Psoas muscle (tissue), 8 donors: ENCODE results near the gene RAI1. TPM values are rescaled to one million over a fixed set of nuclear protein-coding genes. Genes with fewer than 3 reads are reported as not detected.
"Not testable (repeated sequence)": the region's sequence is repeated elsewhere in the genome, so short reads cannot be mapped to it uniquely, and the experiment has no call there.

Experiments used
- ATAC-seq, 4 donors: fragments of 200-7000 bp; cut with Tn5 transposase; one replicate each; pipeline ENCODE4 v1.9.1; 2020; ENCODE audit warnings: moderate library complexity in 3 of 4, mild to moderate bottlenecking in 2 of 4
- DNase-seq, 2 donors: peaks; one replicate each; pipeline ENCODE4 v3.0.0-alpha.2; 2020
- H3K27ac ChIP-seq: fragments of 200-600 bp; one replicate; pipeline ENCODE4 v1.8.0; 2022
- H3K27me3 ChIP-seq, 3 donors: fragments of 200-600 bp in 1 of 3; one replicate each; pipeline versions ENCODE4 v1.6.1 to v1.8.0; 2013 to 2022; ENCODE audit warnings: low read length in 2 of 3, mild to moderate bottlenecking in 2 of 3, moderate library complexity in 1 of 3; ENCODE audit not compliant: insufficient read depth in 3 of 3
- H3K36me3 ChIP-seq, 2 donors: fragments of 200-600 bp in 1 of 2; one replicate each; pipeline versions ENCODE4 v1.6.1 to v1.8.0; 2013 to 2022; ENCODE audit warnings: low read depth in 1 of 2, mild to moderate bottlenecking in 1 of 2, moderate library complexity in 1 of 2; ENCODE audit not compliant: insufficient read depth in 1 of 2
- H3K4me1 ChIP-seq: fragments of 200-600 bp; one replicate; pipeline ENCODE4 v1.8.0; 2022
- H3K4me3 ChIP-seq: fragments of 200-600 bp; one replicate; pipeline ENCODE4 v1.8.0; 2022; ENCODE audit warnings: mild to moderate bottlenecking
- H3K9me3 ChIP-seq: fragments of 200-600 bp; one replicate; pipeline ENCODE4 v1.8.0; 2022
- CTCF ChIP-seq: fragments of 200-600 bp; IDR thresholded peaks from one replicate; pipeline ENCODE4 v1.8.0; 2022; ENCODE audit warnings: antibody characterized with exemption
- WGBS, 3 donors: extraction: QIAGEN DNeasy Blood & Tissue Kit; methylation state at CpG; one replicate each; pipeline versions ENCODE4 v1.1.6 to v1.1.7; 2013; 5-methylcytosine and 5-hydroxymethylcytosine counted together
- intact Hi-C, 2 donors: fragments of 100-400 bp; cut with DNase I; formaldehyde crosslinking; loops; one replicate each; pipeline versions ENCODE4 v1.11.0 to v1.14.2; 2022
- polyA plus RNA-seq, 3 donors: library from polyadenylated mRNA; stranded (reverse); fragments of 200-250 nt; gene quantifications; one replicate each; pipeline ENCODE4 v1.2.3, GENCODE V29; 2013
- total RNA-seq, 4 donors: library from RNA; stranded (reverse); fragmentation: NEBNext Ultra II Directional in 2 of 4; extraction: Animal tissue kit (Norgen Biotek cat#: 25700) in 2 of 4; gene quantifications; one replicate each; pipeline versions ENCODE4 v1.2.1 to v1.2.4, GENCODE V29; 2021 to 2023
- donor health status: healthy with polysubstance abuse.
- donor health status: DM: no; HTN: no; CAD: no; lungs with moderate emphysema.
- donor health status: Bipolar disorder and iron deficiency.
- donor health status: healthy.
- donor health status: DM: yes; HTN: yes; CAD: no.
- donor health status: DM: no; HTN: no; CAD: no.
- donor health status: DM: no; HTN: no; CAD: no.
- donor health status: DM: yes; HTN: yes; CAD: no.

RAI1 gene
- total and polyA plus RNA-seq, 7 donors = 4.0 to 9.0 (median 7.1) TPM

GRCh38 chr17:17806035-17806434, 124.8 kb downstream of the RAI1 start:
- 71 to 96% (median 76%) methylated on average over 4 of the region's 4 CpGs for WGBS, 3 donors
- ATAC-seq (no peak), DNase-seq (no peak)
- H3K27ac ChIP-seq = no peak overlapping the region
- H3K36me3 ChIP-seq = peaks cover 0 to 14% of the 10 kb centered on the region in 2 donors
- TF ChIP-seq CTCF = no peak
- no peaks in the 10 kb centered on the region for H3K27me3 ChIP-seq
- H3K4me1 ChIP-seq = peaks cover 6% of the 10 kb centered on the region
- H3K4me3 ChIP-seq = no peak overlapping the region
- intact Hi-C loops = no loop called here
- no peaks in the 10 kb centered on the region for H3K9me3 ChIP-seq

- 66 to 77% (median 68%) methylated on average over 11 to 17 of the region's 17 CpGs for WGBS, 3 donors
- intact Hi-C loops = no loop called here
- Histone ChIP-seq H3K4me1 (peaks cover 6% of the 10 kb centered on the region), H3K9me3 (no peaks in the 10 kb centered on the region), H3K27ac (no peak overlapping the region), H3K27me3 (no peaks in the 10 kb centered on the region), H3K36me3 (peaks cover 0 to 15% of the 10 kb centered on the region in 2 donors), H3K4me3 (no peak overlapping the region)
- no peak for DNase-seq
- no peak for TF ChIP-seq CTCF
- peak in 2 of 4 donors; percentile 14 to 24 for ATAC-seq
Measured at GRCh38 chr17:17806611-17807274, 125.5 kb downstream of the RAI1 start.

- Histone ChIP-seq H3K36me3 (peaks cover 0 to 22% of the 10 kb centered on the region in 2 donors), H3K4me1 (peaks cover 12% of the 10 kb centered on the region), H3K9me3 (no peaks in the 10 kb centered on the region), H3K27ac (no peak overlapping the region), H3K4me3 (no peak overlapping the region), H3K27me3 (no peaks in the 10 kb centered on the region)
- no peak for DNase-seq
- TF ChIP-seq CTCF = no peak
- ATAC-seq = no peak
- intact Hi-C loops = no loop called here
- WGBS, 3 donors = 86 to 98% (median 86%) methylated on average over 5 of the region's 5 CpGs
Measured at GRCh38 chr17:17807440-17807839, 126.2 kb downstream of the RAI1 start.

GRCh38 chr17:17808200-17808599, 126.9 kb downstream of the RAI1 start:
- ATAC-seq, H3K9me3 ChIP-seq, H3K4me3 ChIP-seq, intact Hi-C loops, H3K27ac ChIP-seq, DNase-seq, H3K27me3 ChIP-seq: not testable (repeated sequence)
- 97% methylated on average over 5 of the region's 5 CpGs for WGBS, 3 donors
- Histone ChIP-seq H3K36me3 (peaks cover 0 to 30% of the 10 kb centered on the region in 2 donors), H3K4me1 (peaks cover 13% of the 10 kb centered on the region)

GRCh38 chr17:17808706-17809432, 127.6 kb downstream of the RAI1 start:
- H3K9me3 ChIP-seq = no peaks in the 10 kb centered on the region
- intact Hi-C loops = no loop called here
- DNase-seq (no peak), ATAC-seq (no peak)
- no peak overlapping the region for H3K4me3 ChIP-seq
- 67 to 76% (median 68%) methylated on average over 15 of the region's 15 CpGs for WGBS, 3 donors
- H3K4me1 ChIP-seq = peaks cover 16% of the 10 kb centered on the region
- no peak for TF ChIP-seq CTCF
- H3K27me3 ChIP-seq = no peaks in the 10 kb centered on the region
- peaks cover 2 to 34% of the 10 kb centered on the region in 2 donors for H3K36me3 ChIP-seq
- no peak overlapping the region for H3K27ac ChIP-seq
